SU-DHL-6 (cell line): ENCODE results near the gene CPT1C.

Experiments
- EZH2phosphoT487 ChIP-seq: fragments of 200-600 bp; sonication (generic), shearing (Covaris generic); conservative IDR thresholded peaks from 2 replicates; pipeline ENCODE4 v1.6.1; 2018; ENCODE audit warnings: mild to moderate bottlenecking, antibody characterized with exemption, low read length, moderate library complexity, mixed read lengths
- TF ChIP-seq, protein P1 (sequence below): fragments of 200-600 bp; sonication (generic); IDR thresholded peaks from one replicate; pipeline ENCODE4 v1.5.1; 2017; ENCODE audit warnings: antibody characterized with exemption, mild to moderate bottlenecking, low read length, moderate library complexity; ENCODE audit not compliant: insufficient read depth, poor library complexity, severe bottlenecking

DNA sequence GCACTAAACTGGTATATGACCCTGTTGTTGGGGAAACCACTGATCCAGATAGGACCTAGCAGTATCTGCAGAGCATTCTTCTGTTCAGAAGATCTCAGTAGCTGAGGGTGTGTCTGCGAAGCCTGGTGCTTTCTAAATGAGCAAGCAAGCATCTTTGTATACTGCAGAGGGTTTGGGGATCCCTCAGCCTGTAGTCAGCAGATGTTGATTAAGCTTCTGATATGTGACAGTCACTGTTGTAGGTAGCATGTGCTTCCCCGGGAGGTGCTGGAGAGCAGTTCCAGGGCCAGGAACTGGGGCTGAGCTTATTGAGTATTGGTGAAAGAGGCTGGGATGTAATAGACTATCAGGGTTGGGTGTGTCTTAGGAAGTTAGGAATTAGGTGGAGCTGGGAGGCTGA lies 47.5 kb upstream of the CPT1C start:
- TF ChIP-seq, protein P1, sequence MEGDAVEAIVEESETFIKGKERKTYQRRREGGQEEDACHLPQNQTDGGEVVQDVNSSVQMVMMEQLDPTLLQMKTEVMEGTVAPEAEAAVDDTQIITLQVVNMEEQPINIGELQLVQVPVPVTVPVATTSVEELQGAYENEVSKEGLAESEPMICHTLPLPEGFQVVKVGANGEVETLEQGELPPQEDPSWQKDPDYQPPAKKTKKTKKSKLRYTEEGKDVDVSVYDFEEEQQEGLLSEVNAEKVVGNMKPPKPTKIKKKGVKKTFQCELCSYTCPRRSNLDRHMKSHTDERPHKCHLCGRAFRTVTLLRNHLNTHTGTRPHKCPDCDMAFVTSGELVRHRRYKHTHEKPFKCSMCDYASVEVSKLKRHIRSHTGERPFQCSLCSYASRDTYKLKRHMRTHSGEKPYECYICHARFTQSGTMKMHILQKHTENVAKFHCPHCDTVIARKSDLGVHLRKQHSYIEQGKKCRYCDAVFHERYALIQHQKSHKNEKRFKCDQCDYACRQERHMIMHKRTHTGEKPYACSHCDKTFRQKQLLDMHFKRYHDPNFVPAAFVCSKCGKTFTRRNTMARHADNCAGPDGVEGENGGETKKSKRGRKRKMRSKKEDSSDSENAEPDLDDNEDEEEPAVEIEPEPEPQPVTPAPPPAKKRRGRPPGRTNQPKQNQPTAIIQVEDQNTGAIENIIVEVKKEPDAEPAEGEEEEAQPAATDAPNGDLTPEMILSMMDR: no peak
- no peak for TF ChIP-seq EZH2phosphoT487
